ENCODE results near the gene KANTR. TPM values are rescaled to one million over a fixed set of nuclear protein-coding genes. Genes with fewer than 3 reads are reported as not detected.
A peak's percentile ranks its signal among the peaks of the same experiment; 100 is the strongest.

Gene KANTR
- total and polyA plus RNA-seq, 2 experiments from 2014 or later = 6.4 to 15.5 TPM

- Mint-ChIP-seq H3K27me3 (ENCODE audit: insufficient read depth, low read depth, poor library complexity) (peaks cover 11% of the 10 kb centered on the region), H3K4me3 (peak overlapping the region; percentile 40; the same call in 1 of the 3 replicates), H3K27ac (no peak overlapping the region), H3K36me3 (ENCODE audit: low read depth) (peaks cover 52% of the 10 kb centered on the region), H3K4me1 (peaks cover 22% of the 10 kb centered on the region), H3K9me3 (no peaks in the 10 kb centered on the region; the same call in 1 of the 3 replicates)
- TF ChIP-seq EZH2 (IDR thresholded peaks at IDR 0.05; ENCODE audit: low read depth, unreplicated experiment) (no peak), CTCF (conservative IDR thresholded peaks at IDR 0.05; ENCODE audit: low read depth in 2 of 2) (no peak), ZNF462 (CRISPR knock-in tag; IDR thresholded peaks at IDR 0.05) (no peak), CREB1 (CRISPR knock-in tag; IDR thresholded peaks at IDR 0.05; ENCODE audit: low read depth) (no peak), EZH2phosphoT487 (IDR thresholded peaks at IDR 0.05; ENCODE audit: unreplicated experiment) (no peak), JUNB (IDR thresholded peaks at IDR 0.05; ENCODE audit: unreplicated experiment) (no peak), POLR2AphosphoS5 (IDR thresholded peaks at IDR 0.05; ENCODE audit: low read depth) (no peak), ZNF114 (CRISPR knock-in tag; IDR thresholded peaks at IDR 0.05) (no peak), ETS1 (IDR thresholded peaks at IDR 0.05) (no peak)
- no peaks in the 10 kb centered on the region for H3K9me2 ChIP-seq (ENCODE audit: insufficient read depth)
- H2AFZ ChIP-seq = no peak overlapping the region
- peaks cover 8% of the 10 kb centered on the region; the same call in 1 of the 2 replicates for H3K27me3 ChIP-seq (ENCODE audit: insufficient read depth)
- no peak overlapping the region for H3K27ac ChIP-seq (ENCODE audit: low read depth)
- H3K4me1 ChIP-seq (ENCODE audit: insufficient read depth) = peaks cover 7% of the 10 kb centered on the region
- no peak for ATAC-seq
- no peaks in the 10 kb centered on the region; the same call in 1 of the 2 replicates for H4K20me1 ChIP-seq (replicated peaks; ENCODE audit: insufficient read depth)
- H3K4me3 ChIP-seq = no peak overlapping the region
- no peaks in the 10 kb centered on the region for H3K36me3 ChIP-seq (ENCODE audit: insufficient read depth)
- no peak for DNase-seq (ENCODE audit: low spot score)
- no peaks in the 10 kb centered on the region for H3F3A ChIP-seq (replicated peaks; ENCODE audit: low read depth)
- H3K4me2 ChIP-seq = no peak overlapping the region
- 0 out of 2 replicates have a peak, but pooled peaks cover 4% of the 10 kb centered on the region for H3K79me2 ChIP-seq (replicated peaks; ENCODE audit: insufficient read depth)
Measured at GRCh38 chrX:53084043-53084570, 9.8 kb upstream of the KANTR start.
